GM12892 (cell line): ENCODE measurements around the gene ZNF77. TPM values are rescaled to one million over a fixed set of nuclear protein-coding genes. Genes with fewer than 3 reads are reported as not detected.
A peak's percentile ranks its signal among the peaks of the same experiment; 100 is the strongest.
"Not testable (repeated sequence)": the region's sequence is repeated elsewhere in the genome, so short reads cannot be mapped to it uniquely, and the experiment has no call there.

ENCODE experiments used
- DNase-seq: peaks from one replicate; pipeline ENCODE4 v3.0.0; 2011; ENCODE audit not compliant: insufficient read length
- FAIRE-seq: peaks from 2 replicates; lab custom pipeline; 2011; peaks lifted over from hg19 to GRCh38; lab: Jason Lieb, UNC
- POLR2A ChIP-seq: IDR thresholded peaks from 2 replicates; pipeline ENCODE4 v1.6.1; 2011; ENCODE audit warnings: low read depth, low read length, control low read depth
- POLR2AphosphoS5 ChIP-seq: IDR thresholded peaks from 2 replicates; pipeline ENCODE4 v1.6.1; 2011; ENCODE audit warnings: low read depth, low read length, control low read depth
- TAF1 ChIP-seq: IDR thresholded peaks from 2 replicates; pipeline ENCODE4 v1.6.1; 2011; ENCODE audit warnings: low read depth, mild to moderate bottlenecking, control low read depth, low read length, borderline replicate concordance
- polyA plus RNA-seq: library from polyadenylated mRNA; unstranded; fragments of >200 nt; gene quantifications from one replicate; pipeline ENCODE4 v1.2.1, GENCODE V29; 2012; ENCODE audit warnings: missing spikeins, inconsistent platforms; ENCODE audit not compliant: missing spikeins

ZNF77 gene
- polyA plus RNA-seq = 3.9 TPM

- FAIRE-seq = peak; percentile 98
- peak; percentile 98 for DNase-seq
- no peak for TF ChIP-seq TAF1
- TF ChIP-seq POLR2AphosphoS5 = no peak; the same call in 1 of the 2 replicates
- TF ChIP-seq POLR2A = no peak
Measured at GRCh38 chr19:2944775-2945574, at the start of gene ZNF77. TSS of gene ZNF77 (minus strand) at chr19:2944971. CDS start at chr19:2944840, 131 bp downstream.

- FAIRE-seq (no peak), DNase-seq (no peak)
- no peak for TF ChIP-seq POLR2AphosphoS5
- TF ChIP-seq POLR2A = no peak
- TF ChIP-seq TAF1 = no peak
Measured at GRCh38 chr19:2993579-2993978, 48.8 kb upstream of the ZNF77 start.

- no peak for FAIRE-seq
Measured at GRCh38 chr19:2992958-2993357, 48.2 kb upstream of the ZNF77 start.

GRCh38 chr19:2992333-2992732, 47.6 kb upstream of the ZNF77 start:
- DNase-seq, FAIRE-seq: not testable (repeated sequence)

More at GRCh38 chr19:2992958-2993357, 48.2 kb upstream of the ZNF77 start:
- TF ChIP-seq POLR2A = no peak
- TF ChIP-seq TAF1 = no peak
- no peak for TF ChIP-seq POLR2AphosphoS5
- DNase-seq = no peak

- TF ChIP-seq POLR2AphosphoS5 (no peak), TAF1 (no peak), POLR2A (no peak)
- DNase-seq (no peak), FAIRE-seq (no peak)
Measured at GRCh38 chr19:2989236-2989946, 44.6 kb upstream of the ZNF77 start.

GRCh38 chr19:2988568-2988967, 43.8 kb upstream of the ZNF77 start:
- no peak for DNase-seq
- TF ChIP-seq POLR2AphosphoS5 = no peak
- no peak for TF ChIP-seq TAF1
- TF ChIP-seq POLR2A = no peak
- FAIRE-seq = no peak

- TF ChIP-seq POLR2A = no peak
- no peak for TF ChIP-seq POLR2AphosphoS5
- DNase-seq (no peak), FAIRE-seq (no peak)
Measured at GRCh38 chr19:2987797-2988196, 43.0 kb upstream of the ZNF77 start.

- DNase-seq (no peak), FAIRE-seq (no peak)
- TF ChIP-seq POLR2A (no peak), TAF1 (no peak), POLR2AphosphoS5 (no peak)
Measured at GRCh38 chr19:2986951-2987524, 42.3 kb upstream of the ZNF77 start.

- no peak for DNase-seq
- FAIRE-seq = no peak
- no peak for TF ChIP-seq POLR2AphosphoS5
- no peak for TF ChIP-seq TAF1
- no peak for TF ChIP-seq POLR2A
Measured at GRCh38 chr19:2984215-2984528, 39.4 kb upstream of the ZNF77 start.

- DNase-seq (no peak), FAIRE-seq (peak; percentile 21)
- TF ChIP-seq POLR2A (no peak), TAF1 (no peak), POLR2AphosphoS5 (no peak)
Measured at GRCh38 chr19:2983351-2984214, 38.8 kb upstream of the ZNF77 start.

- TF ChIP-seq TAF1 (no peak), POLR2A (no peak), POLR2AphosphoS5 (no peak)
- no peak for FAIRE-seq
- DNase-seq = no peak
Measured at GRCh38 chr19:2982983-2983350, 38.2 kb upstream of the ZNF77 start.

- no peak for DNase-seq
- no peak for FAIRE-seq
- TF ChIP-seq POLR2AphosphoS5 (no peak), TAF1 (no peak), POLR2A (no peak)
Measured at GRCh38 chr19:2982561-2982960, 37.8 kb upstream of the ZNF77 start.
